ENCODE measurements around the gene ARSB.
"Not testable (repeated sequence)": the region's sequence is repeated elsewhere in the genome, so short reads cannot be mapped to it uniquely, and the experiment has no call there.

ARSB gene

DNA sequence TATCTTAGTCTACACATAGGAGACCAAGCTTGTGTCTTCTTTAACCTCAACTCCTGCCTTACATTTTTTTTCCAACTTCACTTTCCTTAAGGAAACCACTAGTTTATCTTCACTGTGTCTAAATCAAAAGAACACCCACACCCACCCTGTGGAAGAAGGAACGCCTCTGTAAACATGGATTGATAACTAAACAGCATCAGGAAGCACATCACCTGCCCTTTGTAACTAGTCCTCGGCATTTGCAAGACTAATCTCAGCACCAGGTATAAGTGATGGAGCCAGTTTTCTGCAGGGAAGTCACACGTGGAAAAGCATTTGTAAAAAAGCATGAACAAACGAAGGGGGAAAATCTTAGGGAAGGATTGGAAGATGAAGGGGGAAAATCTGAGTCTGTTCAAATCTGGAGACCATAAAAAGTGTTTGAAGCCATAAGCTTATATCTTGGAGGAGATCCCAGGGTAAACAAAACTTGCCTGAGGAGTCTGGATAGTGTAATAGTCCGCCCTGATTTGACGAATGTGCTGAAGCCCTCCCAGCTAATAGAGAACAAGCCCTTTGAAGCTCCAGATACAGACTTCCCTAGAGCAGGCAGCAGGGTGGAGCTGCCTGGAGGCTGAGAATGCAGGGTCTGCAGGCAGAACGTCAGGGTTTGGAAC, 219.2 kb downstream of the ARSB start:
- Histone ChIP-seq H3K9me3 (ENCODE audit: insufficient read depth, low read length) (no peaks in the 10 kb centered on the region), H3K4me2 (ENCODE audit: low read length) (no peak overlapping the region), H3K36me3 (replicated peaks; ENCODE audit: low read depth, low read length) (no peaks in the 10 kb centered on the region), H3K4me3 (ENCODE audit: low read length) (no peak overlapping the region), H3K4me1 (ENCODE audit: low read length) (peaks cover 28% of the 10 kb centered on the region), H3K9ac (ENCODE audit: low read length) (no peak overlapping the region), H3K27me3 (ENCODE audit: low read depth, low read length) (no peaks in the 10 kb centered on the region), H4K20me1 (ENCODE audit: insufficient read depth, low read length) (no peaks in the 10 kb centered on the region), H3K27ac (ENCODE audit: low read length) (no peak overlapping the region), H3K79me2 (ENCODE audit: low read length) (no peaks in the 10 kb centered on the region), H2AFZ (ENCODE audit: low read depth, low read length) (no peak overlapping the region)
- no peak for TF ChIP-seq EZH2phosphoT487 (IDR thresholded peaks at IDR 0.05; ENCODE audit: low read depth)
- TF ChIP-seq, protein P1, sequence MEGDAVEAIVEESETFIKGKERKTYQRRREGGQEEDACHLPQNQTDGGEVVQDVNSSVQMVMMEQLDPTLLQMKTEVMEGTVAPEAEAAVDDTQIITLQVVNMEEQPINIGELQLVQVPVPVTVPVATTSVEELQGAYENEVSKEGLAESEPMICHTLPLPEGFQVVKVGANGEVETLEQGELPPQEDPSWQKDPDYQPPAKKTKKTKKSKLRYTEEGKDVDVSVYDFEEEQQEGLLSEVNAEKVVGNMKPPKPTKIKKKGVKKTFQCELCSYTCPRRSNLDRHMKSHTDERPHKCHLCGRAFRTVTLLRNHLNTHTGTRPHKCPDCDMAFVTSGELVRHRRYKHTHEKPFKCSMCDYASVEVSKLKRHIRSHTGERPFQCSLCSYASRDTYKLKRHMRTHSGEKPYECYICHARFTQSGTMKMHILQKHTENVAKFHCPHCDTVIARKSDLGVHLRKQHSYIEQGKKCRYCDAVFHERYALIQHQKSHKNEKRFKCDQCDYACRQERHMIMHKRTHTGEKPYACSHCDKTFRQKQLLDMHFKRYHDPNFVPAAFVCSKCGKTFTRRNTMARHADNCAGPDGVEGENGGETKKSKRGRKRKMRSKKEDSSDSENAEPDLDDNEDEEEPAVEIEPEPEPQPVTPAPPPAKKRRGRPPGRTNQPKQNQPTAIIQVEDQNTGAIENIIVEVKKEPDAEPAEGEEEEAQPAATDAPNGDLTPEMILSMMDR (IDR thresholded peaks at IDR 0.05; ENCODE audit: low read depth, low read length) = no peak

- Histone ChIP-seq H3K4me2 (ENCODE audit: low read length) (no peak overlapping the region), H4K20me1 (ENCODE audit: insufficient read depth, low read length) (no peaks in the 10 kb centered on the region), H3K4me3 (ENCODE audit: low read length) (no peak overlapping the region), H3K9ac (ENCODE audit: low read length) (no peak overlapping the region), H3K27me3 (ENCODE audit: low read depth, low read length) (no peaks in the 10 kb centered on the region), H3K79me2 (ENCODE audit: low read length) (no peaks in the 10 kb centered on the region), H3K9me3 (ENCODE audit: insufficient read depth, low read length) (no peaks in the 10 kb centered on the region; the same call in 1 of the 2 replicates), H3K36me3 (replicated peaks; ENCODE audit: low read depth, low read length) (no peaks in the 10 kb centered on the region), H3K27ac (ENCODE audit: low read length) (no peak overlapping the region), H2AFZ (ENCODE audit: low read depth, low read length) (no peak overlapping the region), H3K4me1 (ENCODE audit: low read length) (peaks cover 36% of the 10 kb centered on the region)
- TF ChIP-seq EZH2phosphoT487 (IDR thresholded peaks at IDR 0.05; ENCODE audit: low read depth) = no peak
- TF ChIP-seq, protein P1 (IDR thresholded peaks at IDR 0.05; ENCODE audit: low read depth, low read length) = no peak
These were observed 220.0 kb downstream of the ARSB start for GRCh38 chr5:78765116-78765515.

DNA sequence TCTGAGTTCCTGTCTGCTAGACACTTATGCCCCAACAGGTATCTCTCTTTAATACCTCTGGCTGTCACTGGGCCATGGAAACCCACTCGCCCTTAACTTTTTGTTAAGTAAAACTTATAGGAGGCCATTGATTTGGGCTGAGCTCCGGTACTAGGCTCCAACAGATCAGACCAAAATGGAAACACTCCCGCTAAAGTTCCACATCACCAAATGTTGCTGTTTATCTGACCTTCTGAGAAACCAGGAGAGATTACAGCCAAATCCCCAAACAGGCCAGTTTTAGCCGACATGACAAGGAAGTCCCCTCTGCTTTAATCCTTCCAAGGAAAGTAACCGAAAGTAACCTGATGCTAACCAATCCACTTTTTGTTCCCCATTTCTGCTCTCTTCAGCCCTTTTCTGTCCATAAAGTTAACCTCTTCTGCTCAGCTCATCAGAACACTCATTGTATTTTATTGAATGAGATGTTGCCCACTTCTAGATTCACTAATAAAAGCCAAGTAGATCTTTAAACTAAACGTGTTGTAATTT, 221.4 kb downstream of the ARSB start:
- peaks cover 49% of the 10 kb centered on the region for H3K4me1 ChIP-seq (ENCODE audit: low read length)
- H3K27ac ChIP-seq (ENCODE audit: low read length) = peak overlapping the region; percentile 21; the same call in 1 of the 2 replicates
- TF ChIP-seq EZH2phosphoT487 (IDR thresholded peaks at IDR 0.05; ENCODE audit: low read depth) = no peak
- TF ChIP-seq, protein P1 (IDR thresholded peaks at IDR 0.05; ENCODE audit: low read depth, low read length) = no peak
- H3K4me2 ChIP-seq (ENCODE audit: low read length) = peak overlapping the region; percentile 68
- peak overlapping the region; percentile 12; the same call in 1 of the 2 replicates for H3K9ac ChIP-seq (ENCODE audit: low read length)
- H3K4me3 ChIP-seq (ENCODE audit: low read length) = peak overlapping the region; percentile 40; the same call in 1 of the 2 replicates
- H4K20me1 ChIP-seq (ENCODE audit: insufficient read depth, low read length) = no peaks in the 10 kb centered on the region
- no peaks in the 10 kb centered on the region for H3K27me3 ChIP-seq (ENCODE audit: low read depth, low read length)
- no peaks in the 10 kb centered on the region; the same call in 1 of the 2 replicates for H3K9me3 ChIP-seq (ENCODE audit: insufficient read depth, low read length)
- peak overlapping the region; percentile 81 for H2AFZ ChIP-seq (ENCODE audit: low read depth, low read length)
- H3K36me3 ChIP-seq (replicated peaks; ENCODE audit: low read depth, low read length) = peaks cover 7% of the 10 kb centered on the region
- no peaks in the 10 kb centered on the region for H3K79me2 ChIP-seq (ENCODE audit: low read length)

DNA sequence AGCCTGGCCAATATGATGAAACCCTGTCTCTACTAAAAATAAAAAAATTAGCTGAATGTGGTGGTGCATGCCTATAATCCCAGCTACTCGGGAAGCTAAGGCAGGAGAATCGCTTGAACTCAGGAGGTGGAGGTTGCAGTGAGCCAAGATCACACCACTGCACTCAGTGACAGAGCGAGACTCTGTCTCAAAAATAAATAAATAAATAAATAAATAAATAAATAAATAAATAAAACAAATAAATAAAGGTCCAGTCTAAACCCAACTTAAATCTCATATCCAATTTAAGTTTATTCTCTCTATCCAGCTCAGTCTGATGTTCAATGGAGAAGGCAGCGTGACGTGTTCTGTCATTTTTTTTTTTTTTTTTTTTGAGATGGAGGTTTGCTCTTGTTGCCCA, 222.4 kb downstream of the ARSB start:
- H3K79me2 ChIP-seq (ENCODE audit: low read length); H3K9me3 ChIP-seq (ENCODE audit: insufficient read depth, low read length); H3K4me3 ChIP-seq (ENCODE audit: low read length); H2AFZ ChIP-seq (ENCODE audit: low read depth, low read length); H3K9ac ChIP-seq (ENCODE audit: low read length); H3K36me3 ChIP-seq (replicated peaks; ENCODE audit: low read depth, low read length); H4K20me1 ChIP-seq (ENCODE audit: insufficient read depth, low read length); H3K4me2 ChIP-seq (ENCODE audit: low read length); H3K27me3 ChIP-seq (ENCODE audit: low read depth, low read length); H3K27ac ChIP-seq (ENCODE audit: low read length): not testable (repeated sequence)
- peaks cover 58% of the 10 kb centered on the region for H3K4me1 ChIP-seq (ENCODE audit: low read length)
